WTC11 (cell line): ENCODE results near the gene ITGA3. TPM values are rescaled to one million over a fixed set of nuclear protein-coding genes. Genes with fewer than 3 reads are reported as not detected.
A peak's percentile ranks its signal among the peaks of the same experiment; 100 is the strongest.

Source experiments
- ATAC-seq: fragments of 200-7000 bp; cut with Tn5 transposase; 2 replicates; pipeline ENCODE4 v1.10.0; 2021; ENCODE audit warnings: mild to moderate bottlenecking, moderate library complexity
- CTCF ChIA-PET: fragments of 300-600 bp; sonication (Branson Sonifier 250); formaldehyde crosslinking; loops from one replicate; lab custom pipeline; 2021; ENCODE audit warnings: antibody characterized with exemption; lab: Charles Lee
- POLR2A ChIA-PET: fragments of 350-600 bp; sonication (Branson Sonifier 250); formaldehyde crosslinking; loops from one replicate; lab custom pipeline; 2021; ENCODE audit warnings: antibody characterized with exemption; lab: Charles Lee
- DNase-seq: peaks from one replicate; pipeline ENCODE4 v3.0.0; 2021; ENCODE audit warnings: low spot score
- H3K27ac Mint-ChIP-seq: 2 replicates; pipeline ENCODE4 v1.8.0; 2021; ENCODE audit warnings: mixed read lengths
- H3K27me3 Mint-ChIP-seq: 2 replicates; pipeline ENCODE4 v1.8.0; 2021; ENCODE audit warnings: low read depth, mild to moderate bottlenecking, moderate library complexity, mixed read lengths
- H3K36me3 Mint-ChIP-seq: 2 replicates; pipeline ENCODE4 v1.8.0; 2021; ENCODE audit warnings: mixed read lengths
- H3K4me1 Mint-ChIP-seq: 2 replicates; pipeline ENCODE4 v1.8.0; 2022; ENCODE audit warnings: mixed read lengths
- H3K4me3 Mint-ChIP-seq: 2 replicates; pipeline ENCODE4 v1.8.0; 2021; ENCODE audit warnings: mild to moderate bottlenecking, moderate library complexity, mixed read lengths
- H3K9me3 Mint-ChIP-seq: 2 replicates; pipeline ENCODE4 v1.8.0; 2021; ENCODE audit warnings: mixed read lengths
- ATF1 ChIP-seq: sonication (generic); formaldehyde crosslinking; IDR thresholded peaks from 2 replicates; pipeline ENCODE4 v1.8.1; 2023; ENCODE audit warnings: mild to moderate bottlenecking, moderate library complexity, missing genetic modification reagents
- CREB1 ChIP-seq: sonication (generic); formaldehyde crosslinking; IDR thresholded peaks from 2 replicates; pipeline ENCODE4 v1.8.0; 2023; ENCODE audit warnings: mild to moderate bottlenecking, missing genetic modification reagents
- CTCF ChIP-seq: fragments of 200-600 bp; IDR thresholded peaks from 2 replicates; pipeline ENCODE4 v1.8.0; 2022; ENCODE audit warnings: antibody characterized with exemption
- EMX1 ChIP-seq: fragments of 250-450 bp; sonication (Bioruptor Pico); IDR thresholded peaks from 2 replicates; pipeline ENCODE4 v1.8.0; 2021; ENCODE audit warnings: mild to moderate bottlenecking
- ERG ChIP-seq: fragments of 250-450 bp; sonication (Bioruptor Pico); IDR thresholded peaks from 2 replicates; pipeline ENCODE4 v1.8.0; 2021; ENCODE audit warnings: mild to moderate bottlenecking
- IRF2 ChIP-seq: sonication (generic); formaldehyde crosslinking; IDR thresholded peaks from 2 replicates; pipeline ENCODE4 v1.8.0; 2022; ENCODE audit warnings: low read depth, missing genetic modification reagents, borderline replicate concordance
- KAT7 ChIP-seq: sonication (generic); formaldehyde crosslinking; IDR thresholded peaks from 2 replicates; pipeline ENCODE4 v1.8.1; 2023; ENCODE audit warnings: missing genetic modification reagents, mild to moderate bottlenecking, borderline replicate concordance
- MLX ChIP-seq: sonication (generic); formaldehyde crosslinking; IDR thresholded peaks from 2 replicates; pipeline ENCODE4 v1.8.1; 2023; ENCODE audit warnings: mild to moderate bottlenecking, missing genetic modification reagents, moderate library complexity
- PRDM15 ChIP-seq: sonication (generic); formaldehyde crosslinking; IDR thresholded peaks from 2 replicates; pipeline ENCODE4 v1.8.0; 2022; ENCODE audit warnings: missing genetic modification reagents
- RELA ChIP-seq: sonication (generic); formaldehyde crosslinking; IDR thresholded peaks from 2 replicates; pipeline ENCODE4 v1.8.1; 2022; ENCODE audit warnings: missing genetic modification reagents, mild to moderate bottlenecking, borderline replicate concordance
- SOX15 ChIP-seq: fragments of 250-450 bp; sonication (Bioruptor Pico); IDR thresholded peaks from 2 replicates; pipeline ENCODE4 v1.9.0; 2021; ENCODE audit warnings: mild to moderate bottlenecking
- TEAD4 ChIP-seq: sonication (generic); formaldehyde crosslinking; IDR thresholded peaks from 2 replicates; pipeline ENCODE4 v1.8.0; 2022; ENCODE audit warnings: mild to moderate bottlenecking, missing genetic modification reagents
- ZNF423 ChIP-seq: fragments of 250-450 bp; sonication (Bioruptor Pico); IDR thresholded peaks from 2 replicates; pipeline ENCODE4 v2.1.2; 2022; ENCODE audit warnings: mild to moderate bottlenecking, moderate library complexity
- ZSCAN18 ChIP-seq: fragments of 250-450 bp; sonication (Bioruptor Pico); IDR thresholded peaks from 2 replicates; pipeline ENCODE4 v2.1.2; 2022; ENCODE audit warnings: mild to moderate bottlenecking, moderate library complexity
- total RNA-seq: library from RNA; stranded (reverse); gene quantifications from 3 replicates; pipeline ENCODE4 v1.2.3, GENCODE V29; 2021
- TF ChIP-seq, protein P1 (sequence below): sonication (generic); formaldehyde crosslinking; IDR thresholded peaks from 2 replicates; pipeline ENCODE4 v1.8.1; 2023; ENCODE audit warnings: mild to moderate bottlenecking, missing genetic modification reagents, moderate library complexity
- TF ChIP-seq, protein P2 (sequence below): sonication (generic); formaldehyde crosslinking; conservative IDR thresholded peaks from 2 replicates; pipeline ENCODE4 v1.8.1; 2022; ENCODE audit warnings: mild to moderate bottlenecking, missing genetic modification reagents
- TF ChIP-seq, protein P3 (sequence below): sonication (generic); formaldehyde crosslinking; IDR thresholded peaks from 2 replicates; pipeline ENCODE4 v1.8.1; 2023; ENCODE audit warnings: mild to moderate bottlenecking, missing genetic modification reagents
- TF ChIP-seq, protein P4 (sequence below): sonication (generic); formaldehyde crosslinking; IDR thresholded peaks from 2 replicates; pipeline ENCODE4 v1.8.0; 2023; ENCODE audit warnings: mild to moderate bottlenecking, missing genetic modification reagents
- TF ChIP-seq, protein P5 (sequence below): sonication (generic); formaldehyde crosslinking; IDR thresholded peaks from 2 replicates; pipeline ENCODE4 v1.8.1; 2023; ENCODE audit warnings: mild to moderate bottlenecking, moderate library complexity, missing genetic modification reagents

Gene ITGA3
- total RNA-seq, 1 experiment from 2014 or later, result 35.3 TPM

- no peak for TF ChIP-seq RELA (CRISPR knock-in tag)
- TF ChIP-seq PRDM15, result no peak
- no peak for TF ChIP-seq ERG
- no peak for TF ChIP-seq EMX1 (CRISPR knock-in tag)
- no peak for TF ChIP-seq ZNF423 (CRISPR knock-in tag)
Observed at GRCh38 chr17:50093807-50094206, 37.9 kb downstream of the ITGA3 start (continued).

DNA sequence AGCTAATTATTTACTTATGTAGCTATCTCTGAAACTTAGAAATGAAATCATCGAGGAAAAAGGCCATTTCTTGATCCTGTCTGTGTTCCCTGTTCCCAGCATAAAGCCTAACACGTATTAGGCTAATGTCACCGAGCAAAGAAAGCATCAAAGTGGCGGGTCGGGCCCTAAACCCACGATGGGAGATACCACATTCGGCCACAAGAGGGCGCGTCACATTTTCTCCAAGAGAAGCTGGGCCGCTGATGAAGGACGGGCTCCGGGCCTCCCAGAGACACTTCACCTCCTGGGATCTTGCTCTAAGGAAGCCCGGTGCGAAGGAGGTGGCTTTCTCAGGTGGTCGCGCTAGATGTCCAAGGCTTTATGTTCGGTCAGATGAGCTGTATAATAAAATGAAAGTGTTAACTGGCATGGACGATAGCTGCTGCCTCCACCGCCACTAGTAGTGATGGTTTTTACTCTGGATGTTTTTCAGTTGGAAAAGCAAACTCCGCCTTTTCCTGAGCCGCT is 38.4 kb downstream of the ITGA3 start:
- POLR2A ChIA-PET, result interaction anchor here (0.7 to 1.7 kb wide), 6 partner anchors 18 to 942 kb away, joined by 3 to 7 read pairs (median 4); no protein-coding TSS in a partner anchor
- Mint-ChIP-seq H3K4me1 (peaks cover 6% of the 10 kb centered on the region), H3K9me3 (no peaks in the 10 kb centered on the region)
- TF ChIP-seq ATF1, result no peak
- TF ChIP-seq CREB1 (CRISPR knock-in tag), result no peak
- TF ChIP-seq SOX15, result no peak
- TF ChIP-seq, protein P1, sequence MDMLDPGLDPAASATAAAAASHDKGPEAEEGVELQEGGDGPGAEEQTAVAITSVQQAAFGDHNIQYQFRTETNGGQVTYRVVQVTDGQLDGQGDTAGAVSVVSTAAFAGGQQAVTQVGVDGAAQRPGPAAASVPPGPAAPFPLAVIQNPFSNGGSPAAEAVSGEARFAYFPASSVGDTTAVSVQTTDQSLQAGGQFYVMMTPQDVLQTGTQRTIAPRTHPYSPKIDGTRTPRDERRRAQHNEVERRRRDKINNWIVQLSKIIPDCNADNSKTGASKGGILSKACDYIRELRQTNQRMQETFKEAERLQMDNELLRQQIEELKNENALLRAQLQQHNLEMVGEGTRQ (CRISPR knock-in tag), result no peak; the same call in 1 of the 2 replicates
- no peak for TF ChIP-seq RELA (CRISPR knock-in tag)
- TF ChIP-seq, protein P2, sequence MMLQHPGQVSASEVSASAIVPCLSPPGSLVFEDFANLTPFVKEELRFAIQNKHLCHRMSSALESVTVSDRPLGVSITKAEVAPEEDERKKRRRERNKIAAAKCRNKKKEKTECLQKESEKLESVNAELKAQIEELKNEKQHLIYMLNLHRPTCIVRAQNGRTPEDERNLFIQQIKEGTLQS (CRISPR knock-in tag), result no peak
- TF ChIP-seq KAT7, result no peak
- TF ChIP-seq, protein P3, sequence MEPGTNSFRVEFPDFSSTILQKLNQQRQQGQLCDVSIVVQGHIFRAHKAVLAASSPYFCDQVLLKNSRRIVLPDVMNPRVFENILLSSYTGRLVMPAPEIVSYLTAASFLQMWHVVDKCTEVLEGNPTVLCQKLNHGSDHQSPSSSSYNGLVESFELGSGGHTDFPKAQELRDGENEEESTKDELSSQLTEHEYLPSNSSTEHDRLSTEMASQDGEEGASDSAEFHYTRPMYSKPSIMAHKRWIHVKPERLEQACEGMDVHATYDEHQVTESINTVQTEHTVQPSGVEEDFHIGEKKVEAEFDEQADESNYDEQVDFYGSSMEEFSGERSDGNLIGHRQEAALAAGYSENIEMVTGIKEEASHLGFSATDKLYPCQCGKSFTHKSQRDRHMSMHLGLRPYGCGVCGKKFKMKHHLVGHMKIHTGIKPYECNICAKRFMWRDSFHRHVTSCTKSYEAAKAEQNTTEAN (CRISPR knock-in tag), result no peak
- TF ChIP-seq, protein P4, sequence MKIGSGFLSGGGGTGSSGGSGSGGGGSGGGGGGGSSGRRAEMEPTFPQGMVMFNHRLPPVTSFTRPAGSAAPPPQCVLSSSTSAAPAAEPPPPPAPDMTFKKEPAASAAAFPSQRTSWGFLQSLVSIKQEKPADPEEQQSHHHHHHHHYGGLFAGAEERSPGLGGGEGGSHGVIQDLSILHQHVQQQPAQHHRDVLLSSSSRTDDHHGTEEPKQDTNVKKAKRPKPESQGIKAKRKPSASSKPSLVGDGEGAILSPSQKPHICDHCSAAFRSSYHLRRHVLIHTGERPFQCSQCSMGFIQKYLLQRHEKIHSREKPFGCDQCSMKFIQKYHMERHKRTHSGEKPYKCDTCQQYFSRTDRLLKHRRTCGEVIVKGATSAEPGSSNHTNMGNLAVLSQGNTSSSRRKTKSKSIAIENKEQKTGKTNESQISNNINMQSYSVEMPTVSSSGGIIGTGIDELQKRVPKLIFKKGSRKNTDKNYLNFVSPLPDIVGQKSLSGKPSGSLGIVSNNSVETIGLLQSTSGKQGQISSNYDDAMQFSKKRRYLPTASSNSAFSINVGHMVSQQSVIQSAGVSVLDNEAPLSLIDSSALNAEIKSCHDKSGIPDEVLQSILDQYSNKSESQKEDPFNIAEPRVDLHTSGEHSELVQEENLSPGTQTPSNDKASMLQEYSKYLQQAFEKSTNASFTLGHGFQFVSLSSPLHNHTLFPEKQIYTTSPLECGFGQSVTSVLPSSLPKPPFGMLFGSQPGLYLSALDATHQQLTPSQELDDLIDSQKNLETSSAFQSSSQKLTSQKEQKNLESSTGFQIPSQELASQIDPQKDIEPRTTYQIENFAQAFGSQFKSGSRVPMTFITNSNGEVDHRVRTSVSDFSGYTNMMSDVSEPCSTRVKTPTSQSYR (CRISPR knock-in tag), result no peak
- TF ChIP-seq ZSCAN18, result no peak
- TF ChIP-seq IRF2 (CRISPR knock-in tag), result no peak
- peak; percentile 96 for TF ChIP-seq CTCF
- TF ChIP-seq, protein P5, sequence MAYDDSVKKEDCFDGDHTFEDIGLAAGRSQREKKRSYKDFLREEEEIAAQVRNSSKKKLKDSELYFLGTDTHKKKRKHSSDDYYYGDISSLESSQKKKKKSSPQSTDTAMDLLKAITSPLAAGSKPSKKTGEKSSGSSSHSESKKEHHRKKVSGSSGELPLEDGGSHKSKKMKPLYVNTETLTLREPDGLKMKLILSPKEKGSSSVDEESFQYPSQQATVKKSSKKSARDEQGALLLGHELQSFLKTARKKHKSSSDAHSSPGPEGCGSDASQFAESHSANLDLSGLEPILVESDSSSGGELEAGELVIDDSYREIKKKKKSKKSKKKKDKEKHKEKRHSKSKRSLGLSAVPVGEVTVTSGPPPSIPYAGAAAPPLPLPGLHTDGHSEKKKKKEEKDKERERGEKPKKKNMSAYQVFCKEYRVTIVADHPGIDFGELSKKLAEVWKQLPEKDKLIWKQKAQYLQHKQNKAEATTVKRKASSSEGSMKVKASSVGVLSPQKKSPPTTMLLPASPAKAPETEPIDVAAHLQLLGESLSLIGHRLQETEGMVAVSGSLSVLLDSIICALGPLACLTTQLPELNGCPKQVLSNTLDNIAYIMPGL (CRISPR knock-in tag), result peak; percentile 24; the same call in 1 of the 2 replicates
- TF ChIP-seq TEAD4 (CRISPR knock-in tag), result no peak
- TF ChIP-seq MLX (CRISPR knock-in tag), result no peak

More for the DNA sequence above, 38.4 kb downstream of the ITGA3 start:
- Mint-ChIP-seq H3K27ac (peak overlapping the region; percentile 25; the same call in 1 of the 2 replicates), H3K4me3 (peak overlapping the region; percentile 97), H3K27me3 (no peaks in the 10 kb centered on the region), H3K36me3 (no peaks in the 10 kb centered on the region)
- ATAC-seq (peak; percentile 40), DNase-seq (peak; percentile 93)
- CTCF ChIA-PET, result interaction anchor here (0.6 to 5.4 kb wide), 73 partner anchors 9 to 850 kb away, joined by 3 to 118 read pairs (median 6); partner anchors contain the start of genes DLX3, ITGA3, SAMD14 and TMEM92
